IMR-90 (cell line): ENCODE data around the gene ALOX15. TPM values are rescaled to one million over a fixed set of nuclear protein-coding genes. Genes with fewer than 3 reads are reported as not detected.
A peak's percentile ranks its signal among the peaks of the same experiment; 100 is the strongest.

Source experiments
- ATAC-seq: fragments of 200-7000 bp; cut with Tn5 transposase; 2 replicates; pipeline ENCODE4 v1.9.1; 2020; ENCODE audit warnings: low read depth, mild to moderate bottlenecking, moderate library complexity
- BruUV-seq: library from RNA; stranded (reverse); fragments of 400-500 nt; replicated peaks from 2 replicates; lab custom pipeline; 2021; lab: Mats Ljungman, UMichigan
- CTCF ChIA-PET: fragments of 300-600 bp; formaldehyde crosslinking; extraction: SDS; loops from one replicate; lab custom pipeline; 2021; ENCODE audit warnings: antibody characterized with exemption; lab: Yijun Ruan, JAX
- POLR2A ChIA-PET: fragments of 300-600 bp; sonication (Branson Sonifier 250); formaldehyde crosslinking; loops from one replicate; lab custom pipeline; 2022; ENCODE audit warnings: antibody characterized with exemption; ENCODE audit not compliant: unreplicated experiment; lab: Charles Lee
- DNase-seq: peaks from one replicate; pipeline ENCODE4 v3.0.0; 2013
- H2AFZ ChIP-seq: replicated peaks from 2 replicates; pipeline ENCODE3; 2013; ENCODE audit warnings: low read length, mild to moderate bottlenecking; ENCODE audit not compliant: poor library complexity
- H2AK5ac ChIP-seq: 2 replicates; pipeline ENCODE4 v1.6.1; 2013; ENCODE audit warnings: low read depth, low read length, inconsistent platforms
- H2AK9ac ChIP-seq: replicated peaks from 2 replicates; pipeline ENCODE3; 2013; ENCODE audit warnings: mild to moderate bottlenecking, low read depth, low read length, moderate library complexity; ENCODE audit not compliant: poor library complexity
- H2BK120ac ChIP-seq: 2 replicates; pipeline ENCODE4 v1.6.1; 2013; ENCODE audit warnings: low read depth, low read length, inconsistent platforms
- H2BK15ac ChIP-seq: 3 replicates; pipeline ENCODE4 v1.6.1; 2013; ENCODE audit warnings: low read depth, low read length, inconsistent platforms
- H2BK20ac ChIP-seq: 2 replicates; pipeline ENCODE4 v1.6.1; 2013; ENCODE audit warnings: low read depth, mild to moderate bottlenecking, inconsistent platforms, low read length, moderate library complexity
- H2BK5ac ChIP-seq: 2 replicates; pipeline ENCODE4 v1.6.1; 2013; ENCODE audit warnings: mild to moderate bottlenecking, low read depth, low read length, inconsistent platforms; ENCODE audit not compliant: poor library complexity, severe bottlenecking
- H3K14ac ChIP-seq: replicated peaks from 2 replicates; pipeline ENCODE4 v1.6.1; 2013; ENCODE audit warnings: low read depth, low read length, inconsistent platforms
- H3K18ac ChIP-seq: 2 replicates; pipeline ENCODE4 v1.6.1; 2013; ENCODE audit warnings: low read depth, low read length, control low read depth
- H3K23ac ChIP-seq: 2 replicates; pipeline ENCODE4 v1.6.1; 2013; ENCODE audit warnings: low read depth, low read length, inconsistent platforms
- H3K27ac ChIP-seq: 2 replicates; pipeline ENCODE4 v1.5.1; 2013; ENCODE audit warnings: mild to moderate bottlenecking, control low read depth, low read length; ENCODE audit not compliant: insufficient read depth
- H3K27me3 ChIP-seq: 2 replicates; pipeline ENCODE4 v1.6.1; 2013; ENCODE audit warnings: low read length; ENCODE audit not compliant: control insufficient read depth, insufficient read depth
- H3K36me3 ChIP-seq: 2 replicates; pipeline ENCODE4 v1.6.1; 2013; ENCODE audit warnings: low read length, mixed read lengths; ENCODE audit not compliant: control insufficient read depth, insufficient read depth
- H3K4ac ChIP-seq: 2 replicates; pipeline ENCODE4 v1.6.1; 2013; ENCODE audit warnings: low read depth, low read length, inconsistent platforms
- H3K4me1 ChIP-seq: 2 replicates; pipeline ENCODE4 v1.6.1; 2013; ENCODE audit warnings: low read length, mixed read lengths; ENCODE audit not compliant: control insufficient read depth, insufficient read depth
- H3K4me2 ChIP-seq: 2 replicates; pipeline ENCODE4 v1.6.1; 2013; ENCODE audit warnings: low read depth, mild to moderate bottlenecking, control low read depth, low read length, moderate library complexity
- H3K4me3 ChIP-seq: 2 replicates; pipeline ENCODE4 v1.5.1; 2013; ENCODE audit warnings: low read depth, mild to moderate bottlenecking, control low read depth, low read length, moderate library complexity; ENCODE audit not compliant: insufficient read depth
- H3K56ac ChIP-seq: 2 replicates; pipeline ENCODE4 v1.6.1; 2013; ENCODE audit warnings: low read length, inconsistent platforms; ENCODE audit not compliant: insufficient read depth; ENCODE audit errors: extremely low read depth
- H3K79me1 ChIP-seq, 2 experiments: 2 replicates each; pipeline ENCODE4 v1.6.1; 2013; ENCODE audit warnings: low read length in 2 of 2, inconsistent platforms in 1 of 2, low read depth in 1 of 2
- H3K9ac ChIP-seq: 2 replicates; pipeline ENCODE4 v1.6.1; 2013; ENCODE audit warnings: low read depth, low read length, control low read depth
- H3K9me1 ChIP-seq: 2 replicates; pipeline ENCODE4 v1.6.1; 2013; ENCODE audit warnings: low read length, inconsistent platforms; ENCODE audit not compliant: insufficient read depth
- H3K9me3 ChIP-seq: 2 replicates; pipeline ENCODE4 v1.6.1; 2013; ENCODE audit warnings: low read length; ENCODE audit not compliant: control insufficient read depth, insufficient read depth
- H4K20me1 ChIP-seq: 2 replicates; pipeline ENCODE4 v1.6.1; 2013; ENCODE audit warnings: low read length, inconsistent platforms; ENCODE audit not compliant: insufficient read depth
- H4K5ac ChIP-seq: 2 replicates; pipeline ENCODE4 v1.6.1; 2013; ENCODE audit warnings: mild to moderate bottlenecking, low read depth, low read length, control low read depth
- H4K8ac ChIP-seq, 2 experiments: 2 replicates each; pipeline ENCODE4 v1.6.1; 2013; ENCODE audit warnings: low read depth in 2 of 2, low read length in 2 of 2, control low read depth in 1 of 2, inconsistent platforms in 1 of 2
- H4K91ac ChIP-seq: 2 replicates; pipeline ENCODE4 v1.6.1; 2013; ENCODE audit warnings: low read depth, low read length, inconsistent platforms; ENCODE audit not compliant: insufficient read depth
- BHLHE40 ChIP-seq: fragments of 150-350 bp; IDR thresholded peaks from 2 replicates; pipeline ENCODE4 v1.6.1; 2016; ENCODE audit warnings: mild to moderate bottlenecking, low read depth, low read length
- CEBPB ChIP-seq: IDR thresholded peaks from 2 replicates; pipeline ENCODE4 v1.6.1; 2012; ENCODE audit warnings: low read depth, low read length, improper control_type of control experiment
- CHD1 ChIP-seq: IDR thresholded peaks from 2 replicates; pipeline ENCODE4 v1.6.1; 2012; ENCODE audit warnings: low read depth, low read length, improper control_type of control experiment
- FOS ChIP-seq: fragments of 150-350 bp; IDR thresholded peaks from 2 replicates; pipeline ENCODE4 v1.6.1; 2016; ENCODE audit warnings: low read depth, low read length
- MAFK ChIP-seq: IDR thresholded peaks from 2 replicates; pipeline ENCODE4 v1.6.1; 2012; ENCODE audit warnings: low read depth, low read length, improper control_type of control experiment
- MAZ ChIP-seq: IDR thresholded peaks from 2 replicates; pipeline ENCODE4 v1.6.1; 2012; ENCODE audit warnings: low read depth, mild to moderate bottlenecking, low read length, improper control_type of control experiment, moderate library complexity, borderline replicate concordance
- MXI1 ChIP-seq: IDR thresholded peaks from 2 replicates; pipeline ENCODE4 v1.6.1; 2012; ENCODE audit warnings: low read depth, mild to moderate bottlenecking, low read length, moderate library complexity, borderline replicate concordance
- NFE2L2 ChIP-seq: fragments of 150-350 bp; IDR thresholded peaks from 2 replicates; pipeline ENCODE4 v1.6.1; 2016; ENCODE audit warnings: low read depth, mild to moderate bottlenecking, low read length
- POLR2A ChIP-seq: IDR thresholded peaks from 2 replicates; pipeline ENCODE4 v1.6.1; 2012; ENCODE audit warnings: mild to moderate bottlenecking, low read depth, low read length
- RAD21 ChIP-seq: IDR thresholded peaks from 2 replicates; pipeline ENCODE4 v1.6.1; 2012; ENCODE audit warnings: low read length, improper control_type of control experiment
- RCOR1 ChIP-seq: IDR thresholded peaks from 2 replicates; pipeline ENCODE4 v1.6.1; 2012; ENCODE audit warnings: mild to moderate bottlenecking, low read length, improper control_type of control experiment; ENCODE audit not compliant: insufficient replicate concordance
- RFX5 ChIP-seq: IDR thresholded peaks from 2 replicates; pipeline ENCODE4 v1.8.0; 2012; ENCODE audit warnings: low read depth, mild to moderate bottlenecking, low read length, moderate library complexity
- SMC3 ChIP-seq: fragments of 150-350 bp; IDR thresholded peaks from 2 replicates; pipeline ENCODE4 v1.6.1; 2016; ENCODE audit warnings: low read depth, mild to moderate bottlenecking, antibody characterized with exemption, low read length, moderate library complexity
- WGBS, 2 experiments: methylation state at CpG; one replicate each; pipeline versions ENCODE4 v1.1.5 to v1.1.7; 2013; ENCODE audit warnings: missing lambda C conversion rate in 2 of 2; ENCODE audit not compliant: insufficient read length in 1 of 2; ENCODE audit errors: extremely low coverage in 2 of 2; 5-methylcytosine and 5-hydroxymethylcytosine counted together
- dilution Hi-C: fragments of 300-500 bp; cut with HindIII; formaldehyde crosslinking; loops from one replicate; pipeline ENCODE4 v1.14.3; 2018; ENCODE audit warnings: low sequenced_read_pairs; ENCODE audit not compliant: unreplicated experiment
- in situ Hi-C: fragments of 300-500 bp; cut with MboI; formaldehyde crosslinking; loops from 3 replicates; pipeline ENCODE4 v1.14.3; 2019; ENCODE audit warnings: low sequenced_read_pairs, inconsistent platforms, mixed read lengths
- intact Hi-C: fragments of 100-400 bp; cut with micrococcal nuclease; formaldehyde crosslinking; loops from 2 replicates; pipeline ENCODE4 v1.10.0; 2022
- polyA plus RNA-seq, 3 experiments: library from polyadenylated mRNA; depleted of rRNA; stranded (reverse); fragments of >200 nt; gene quantifications; 2 replicates each; pipeline ENCODE4 v1.2.3, GENCODE V29; 2012; ENCODE audit warnings: low replicate concordance in 1 of 3
- total RNA-seq: library from RNA; depleted of rRNA; stranded (reverse); fragments of >200 nt; gene quantifications from 2 replicates; pipeline ENCODE4 v1.2.3, GENCODE V29; 2012
- TF ChIP-seq, protein P1 (sequence below): fragments of 150-350 bp; IDR thresholded peaks from 2 replicates; pipeline ENCODE4 v1.6.1; 2017; ENCODE audit warnings: mild to moderate bottlenecking, antibody characterized with exemption, low read length, low read depth
- TF ChIP-seq, protein P2 (sequence below): conservative IDR thresholded peaks from 2 replicates; pipeline ENCODE4 v1.5.1; 2012; ENCODE audit warnings: mild to moderate bottlenecking, low read depth, low read length, improper control_type of control experiment
- TF ChIP-seq, protein P3 (sequence below): fragments of 150-350 bp; IDR thresholded peaks from 2 replicates; pipeline ENCODE4 v1.6.1; 2016; ENCODE audit warnings: low read depth, mild to moderate bottlenecking, low read length, moderate library complexity, borderline replicate concordance

Gene ALOX15
- total and polyA plus RNA-seq, 2 of the 4 experiments (the other 2 are of a cell fraction), result not detected

DNA sequence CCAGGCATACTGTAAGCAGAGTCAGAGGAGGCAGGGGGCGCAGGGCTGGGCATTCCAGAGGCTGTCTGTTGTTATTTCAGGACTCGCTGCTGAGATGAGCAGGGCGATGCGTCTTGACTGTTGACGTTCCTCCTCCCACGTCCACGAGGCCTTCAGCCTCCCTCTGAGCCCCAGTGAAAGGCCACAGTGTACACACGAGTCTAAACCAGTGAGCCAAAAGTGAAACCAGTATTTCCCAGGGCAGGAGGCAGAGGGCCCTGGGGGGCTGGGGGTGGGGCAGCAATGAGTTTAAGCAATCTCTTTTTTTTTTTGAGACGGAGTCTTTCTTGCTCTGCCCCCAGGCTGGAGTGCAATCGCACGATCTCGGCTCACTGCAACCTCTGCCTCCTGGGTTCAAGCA lies 35.7 kb downstream of the ALOX15 start:
- ATAC-seq (peak; percentile 41), DNase-seq (peak; percentile 30)
- Histone ChIP-seq H3K18ac (no peak overlapping the region), H2BK15ac (no peak overlapping the region), H2BK5ac (no peak overlapping the region), H2BK120ac (no peak overlapping the region), H3K4me2 (no peak overlapping the region), H3K9ac (no peak overlapping the region), H3K27me3 (peaks cover 28% of the 10 kb centered on the region), H4K5ac (no peak overlapping the region; the same call in 1 of the 2 replicates), H4K91ac (no peak overlapping the region), H3K4ac (no peak overlapping the region), H2BK20ac (no peak overlapping the region), H2AK9ac (no peak overlapping the region), H3K36me3 (no peaks in the 10 kb centered on the region), H3K23ac (no peak overlapping the region), H2AFZ (peak overlapping the region; percentile 41), H4K20me1 (no peaks in the 10 kb centered on the region), H3K79me1 (no peaks in the 10 kb centered on the region), H4K8ac (no peak overlapping the region), H3K4me1 (peaks cover 8% of the 10 kb centered on the region; the same call in 1 of the 2 replicates), H3K27ac (no peak overlapping the region), H3K4me3 (no peak overlapping the region), H3K14ac (no peak overlapping the region), H3K56ac (no peak overlapping the region), H3K9me1 (no peaks in the 10 kb centered on the region), H2AK5ac (no peak overlapping the region), H3K9me3 (no peaks in the 10 kb centered on the region)
- BruUV-seq, result no TSS peak
- TF ChIP-seq RAD21, result no peak
- TF ChIP-seq CEBPB, result no peak
- TF ChIP-seq, protein P1, sequence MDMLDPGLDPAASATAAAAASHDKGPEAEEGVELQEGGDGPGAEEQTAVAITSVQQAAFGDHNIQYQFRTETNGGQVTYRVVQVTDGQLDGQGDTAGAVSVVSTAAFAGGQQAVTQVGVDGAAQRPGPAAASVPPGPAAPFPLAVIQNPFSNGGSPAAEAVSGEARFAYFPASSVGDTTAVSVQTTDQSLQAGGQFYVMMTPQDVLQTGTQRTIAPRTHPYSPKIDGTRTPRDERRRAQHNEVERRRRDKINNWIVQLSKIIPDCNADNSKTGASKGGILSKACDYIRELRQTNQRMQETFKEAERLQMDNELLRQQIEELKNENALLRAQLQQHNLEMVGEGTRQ, result no peak
- TF ChIP-seq SMC3, result no peak
- TF ChIP-seq NFE2L2, result no peak
- TF ChIP-seq, protein P2, sequence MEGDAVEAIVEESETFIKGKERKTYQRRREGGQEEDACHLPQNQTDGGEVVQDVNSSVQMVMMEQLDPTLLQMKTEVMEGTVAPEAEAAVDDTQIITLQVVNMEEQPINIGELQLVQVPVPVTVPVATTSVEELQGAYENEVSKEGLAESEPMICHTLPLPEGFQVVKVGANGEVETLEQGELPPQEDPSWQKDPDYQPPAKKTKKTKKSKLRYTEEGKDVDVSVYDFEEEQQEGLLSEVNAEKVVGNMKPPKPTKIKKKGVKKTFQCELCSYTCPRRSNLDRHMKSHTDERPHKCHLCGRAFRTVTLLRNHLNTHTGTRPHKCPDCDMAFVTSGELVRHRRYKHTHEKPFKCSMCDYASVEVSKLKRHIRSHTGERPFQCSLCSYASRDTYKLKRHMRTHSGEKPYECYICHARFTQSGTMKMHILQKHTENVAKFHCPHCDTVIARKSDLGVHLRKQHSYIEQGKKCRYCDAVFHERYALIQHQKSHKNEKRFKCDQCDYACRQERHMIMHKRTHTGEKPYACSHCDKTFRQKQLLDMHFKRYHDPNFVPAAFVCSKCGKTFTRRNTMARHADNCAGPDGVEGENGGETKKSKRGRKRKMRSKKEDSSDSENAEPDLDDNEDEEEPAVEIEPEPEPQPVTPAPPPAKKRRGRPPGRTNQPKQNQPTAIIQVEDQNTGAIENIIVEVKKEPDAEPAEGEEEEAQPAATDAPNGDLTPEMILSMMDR, result no peak
- no peak for TF ChIP-seq BHLHE40
- no peak for TF ChIP-seq RCOR1
- TF ChIP-seq FOS, result no peak
- TF ChIP-seq CHD1, result no peak
- no peak for TF ChIP-seq MAZ
- TF ChIP-seq MXI1, result no peak
- no peak for TF ChIP-seq MAFK
- no peak for TF ChIP-seq POLR2A
- TF ChIP-seq, protein P3, sequence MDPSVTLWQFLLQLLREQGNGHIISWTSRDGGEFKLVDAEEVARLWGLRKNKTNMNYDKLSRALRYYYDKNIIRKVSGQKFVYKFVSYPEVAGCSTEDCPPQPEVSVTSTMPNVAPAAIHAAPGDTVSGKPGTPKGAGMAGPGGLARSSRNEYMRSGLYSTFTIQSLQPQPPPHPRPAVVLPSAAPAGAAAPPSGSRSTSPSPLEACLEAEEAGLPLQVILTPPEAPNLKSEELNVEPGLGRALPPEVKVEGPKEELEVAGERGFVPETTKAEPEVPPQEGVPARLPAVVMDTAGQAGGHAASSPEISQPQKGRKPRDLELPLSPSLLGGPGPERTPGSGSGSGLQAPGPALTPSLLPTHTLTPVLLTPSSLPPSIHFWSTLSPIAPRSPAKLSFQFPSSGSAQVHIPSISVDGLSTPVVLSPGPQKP, result no peak
- no peak for TF ChIP-seq RFX5
- ChIA-PET POLR2A (no interaction called here), CTCF (no interaction called here)
- dilution Hi-C loops (no loop called here), in situ Hi-C loops (no loop called here), intact Hi-C loops (no loop called here)
- WGBS, 2 experiments, result 47% methylated on average over 3 of the region's 12 CpGs; no CpG with 5 or more reads in 1 of the 2 experiments
